Activated CD8-positive, alpha-beta T cell treated with anti-CD3 and anti-CD28 coated beads, Interleukin-2, amount 10 ng/mL, durations not matched to agents 7 days and 5 days (primary cell): Measurements from ENCODE around the gene MRGPRD. TPM values are rescaled to one million over a fixed set of nuclear protein-coding genes. Genes with fewer than 3 reads are reported as not detected.

Experiments used
- ATAC-seq: fragments of 150-1000 bp; cut with Tn5 transposase; one replicate; pipeline ENCODE4 v1.10.0; 2021; ENCODE audit warnings: moderate library complexity
- CTCF ChIA-PET: fragments of 350-600 bp; sonication (Branson Sonifier 250); formaldehyde crosslinking; loops from one replicate; lab custom pipeline; 2021; ENCODE audit warnings: antibody characterized with exemption; lab: Charles Lee
- POLR2A ChIA-PET: fragments of 350-600 bp; sonication (Branson Sonifier 250); formaldehyde crosslinking; loops from one replicate; lab custom pipeline; 2021; ENCODE audit warnings: antibody characterized with exemption; lab: Charles Lee
- DNase-seq: peaks from one replicate; pipeline ENCODE4 v3.0.0-alpha.2; 2020
- H3K27ac Mint-ChIP-seq: one replicate; pipeline ENCODE4 v1.8.0; 2021; ENCODE audit warnings: mild to moderate bottlenecking, mixed read lengths
- H3K27me3 Mint-ChIP-seq: one replicate; pipeline ENCODE4 v1.8.0; 2021; ENCODE audit warnings: low read depth, mixed read lengths
- H3K36me3 Mint-ChIP-seq: one replicate; pipeline ENCODE4 v1.8.0; 2021; ENCODE audit warnings: low read depth, mixed read lengths
- H3K4me1 Mint-ChIP-seq: one replicate; pipeline ENCODE4 v1.8.0; 2021; ENCODE audit warnings: low read depth, mixed read lengths
- H3K4me3 Mint-ChIP-seq: one replicate; pipeline ENCODE4 v1.8.0; 2021; ENCODE audit warnings: mild to moderate bottlenecking, mixed read lengths
- H3K9me3 Mint-ChIP-seq: one replicate; pipeline ENCODE4 v1.8.0; 2022; ENCODE audit warnings: mixed read lengths; ENCODE audit not compliant: insufficient read depth
- total RNA-seq, 2 experiments: library from RNA; stranded (reverse); gene quantifications; one replicate each; pipeline ENCODE4 v1.2.3, GENCODE V29; 2021

The MRGPRD gene
- total RNA-seq, 2 experiments from 2014 or later: not detected

DNA sequence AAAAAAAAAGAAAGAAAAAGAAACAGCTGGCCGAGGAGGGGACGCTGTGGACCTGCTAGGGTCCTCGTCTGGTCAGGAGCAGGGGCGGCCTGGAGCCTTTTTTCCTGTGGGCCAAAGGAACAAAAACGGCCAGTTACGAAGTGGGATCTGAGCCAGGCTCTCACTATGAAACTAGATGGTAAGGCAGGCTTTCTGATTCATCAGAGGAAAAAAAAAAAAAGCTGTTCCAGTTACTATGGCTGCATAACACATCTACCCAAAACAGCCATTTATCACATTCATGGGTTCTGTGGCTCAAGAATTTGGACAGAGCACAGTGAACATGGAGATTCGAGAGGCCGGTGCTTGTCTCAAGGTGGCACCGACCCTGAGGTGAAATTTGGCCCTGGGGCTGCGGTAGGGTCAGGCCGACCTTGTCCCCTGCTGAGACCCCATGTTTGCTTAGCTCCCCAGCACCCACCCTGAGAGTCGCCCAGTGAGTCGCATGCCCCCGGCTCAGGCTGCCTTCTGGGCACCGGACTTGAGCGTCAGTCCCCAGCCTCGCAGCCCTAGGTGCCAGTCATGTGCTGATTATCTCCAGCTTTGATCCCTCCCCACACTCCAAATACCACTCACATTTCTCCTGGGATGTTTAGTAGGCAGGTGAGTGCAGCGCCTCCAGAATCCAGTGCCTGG lies 34.2 kb downstream of the MRGPRD start:
- no peak overlapping the region for H3K27ac Mint-ChIP-seq

DNA sequence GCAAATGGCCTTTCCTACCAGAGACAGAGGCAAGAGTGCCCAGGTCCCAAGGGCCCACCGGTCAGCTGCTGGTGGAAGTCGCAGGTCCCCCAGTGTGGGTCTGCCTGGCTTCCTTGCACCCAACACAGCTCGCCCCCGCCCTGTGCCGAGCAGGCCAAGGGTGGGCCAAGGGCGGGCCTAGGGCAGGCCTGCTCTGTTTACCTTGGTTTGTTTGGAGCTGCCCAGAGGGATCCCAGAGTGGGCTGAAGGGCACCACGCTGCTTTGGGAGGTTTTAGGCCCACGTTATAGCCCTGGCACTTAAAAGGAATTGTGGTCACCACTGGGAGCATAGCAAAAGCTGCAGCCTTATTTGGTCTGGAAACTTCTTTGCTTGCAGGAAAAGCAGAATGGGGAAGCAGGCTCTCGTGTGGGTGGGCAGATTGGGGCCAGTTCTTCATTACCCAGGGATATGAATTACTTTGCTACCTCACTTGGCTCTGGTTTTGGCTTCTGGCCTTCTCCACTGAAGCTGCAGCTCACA lies 38.0 kb downstream of the MRGPRD start:
- no peak for ATAC-seq
- ChIA-PET POLR2A (no interaction called here), CTCF (no interaction called here)
- H3K4me1 Mint-ChIP-seq: peaks cover under 1% of the 10 kb centered on the region
- no peak overlapping the region for H3K4me3 Mint-ChIP-seq
- H3K9me3 Mint-ChIP-seq: no peaks in the 10 kb centered on the region
- no peaks in the 10 kb centered on the region for H3K27me3 Mint-ChIP-seq
- H3K36me3 Mint-ChIP-seq: peaks cover 4% of the 10 kb centered on the region
- DNase-seq: no peak
- no peak overlapping the region for H3K27ac Mint-ChIP-seq

More for the DNA sequence above, 34.2 kb downstream of the MRGPRD start:
- no peak for ATAC-seq
- Mint-ChIP-seq H3K4me1 (peaks cover 6% of the 10 kb centered on the region), H3K27me3 (no peaks in the 10 kb centered on the region), H3K4me3 (no peak overlapping the region), H3K36me3 (no peaks in the 10 kb centered on the region), H3K9me3 (no peaks in the 10 kb centered on the region)
- no peak for DNase-seq
- POLR2A ChIA-PET: no interaction called here
- CTCF ChIA-PET: no interaction called here

DNA sequence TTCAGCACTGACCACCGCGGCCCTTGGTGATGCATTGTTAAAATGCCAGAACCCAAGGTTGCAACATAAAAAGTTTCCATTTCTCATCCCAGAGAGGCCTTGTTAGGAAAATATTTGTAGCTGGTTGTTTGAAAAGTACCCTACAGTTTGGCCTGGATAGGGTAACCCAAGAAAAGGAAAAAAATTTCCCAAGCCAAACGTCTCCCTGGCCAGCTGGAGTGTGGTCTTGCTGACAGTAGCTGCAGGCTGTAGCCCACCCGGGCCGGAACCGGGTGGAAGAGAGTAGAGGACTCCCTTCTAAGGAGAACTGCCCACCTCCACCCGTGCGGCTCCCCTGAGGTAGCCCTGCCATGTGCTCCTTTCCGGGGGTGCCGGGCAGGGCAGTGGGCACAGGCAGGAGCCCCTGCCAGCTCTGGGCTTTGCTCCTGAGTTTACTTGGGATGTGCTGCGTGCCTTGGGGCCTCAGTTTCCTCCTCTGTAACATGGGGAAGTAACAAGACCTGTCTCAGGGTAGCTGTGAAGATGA lies 38.6 kb downstream of the MRGPRD start:
- CTCF ChIA-PET: no interaction called here
- no peak overlapping the region for H3K4me3 Mint-ChIP-seq
- no peaks in the 10 kb centered on the region for H3K27me3 Mint-ChIP-seq
- H3K27ac Mint-ChIP-seq: no peak overlapping the region
- H3K4me1 Mint-ChIP-seq: no peaks in the 10 kb centered on the region
- DNase-seq (no peak), ATAC-seq (no peak)
- H3K36me3 Mint-ChIP-seq: peaks cover 4% of the 10 kb centered on the region
- H3K9me3 Mint-ChIP-seq: no peaks in the 10 kb centered on the region
- POLR2A ChIA-PET: no interaction called here

DNA sequence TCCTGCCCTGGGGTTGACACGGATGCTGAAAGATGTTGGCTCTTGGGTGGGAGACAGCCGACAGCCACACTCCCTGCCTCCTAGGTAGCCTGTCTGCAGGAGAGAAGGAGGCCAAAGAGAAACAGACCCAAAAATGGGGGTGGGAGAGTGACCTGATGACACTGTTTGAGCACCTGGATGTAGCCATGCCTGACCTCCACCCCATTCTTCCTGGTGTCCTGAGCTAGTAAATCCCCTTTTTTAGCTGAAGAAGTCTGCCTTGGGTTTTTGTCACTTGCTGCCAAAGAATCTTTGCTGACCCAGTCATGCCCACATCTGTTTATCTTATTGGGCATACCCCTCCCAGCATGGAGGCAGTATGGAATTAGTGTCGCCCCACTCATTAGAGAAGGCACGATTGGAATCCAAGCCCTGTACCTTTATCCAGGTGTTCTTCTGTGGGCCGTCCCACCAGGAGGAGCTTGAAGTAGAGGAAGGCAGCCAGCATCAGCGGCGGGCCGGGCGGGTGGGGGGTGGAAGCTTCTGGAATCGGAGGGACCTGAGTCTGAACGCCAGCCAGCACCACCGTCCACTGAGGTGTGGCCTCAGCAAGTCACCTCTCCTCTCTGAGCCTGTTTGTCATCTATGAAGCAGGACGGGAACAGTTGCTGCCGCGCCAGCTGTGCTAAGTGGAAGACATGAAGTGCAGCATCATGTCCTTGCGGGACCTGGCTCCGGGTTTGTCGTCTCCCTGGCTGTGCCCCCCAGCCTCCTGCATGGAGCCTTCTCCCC lies 39.3 kb downstream of the MRGPRD start:
- Mint-ChIP-seq H3K27ac (no peak overlapping the region), H3K9me3 (no peaks in the 10 kb centered on the region), H3K36me3 (peaks cover 4% of the 10 kb centered on the region), H3K27me3 (no peaks in the 10 kb centered on the region), H3K4me3 (no peak overlapping the region), H3K4me1 (no peaks in the 10 kb centered on the region)
- CTCF ChIA-PET: no interaction called here
- DNase-seq (no peak), ATAC-seq (no peak)
- POLR2A ChIA-PET: no interaction called here

DNA sequence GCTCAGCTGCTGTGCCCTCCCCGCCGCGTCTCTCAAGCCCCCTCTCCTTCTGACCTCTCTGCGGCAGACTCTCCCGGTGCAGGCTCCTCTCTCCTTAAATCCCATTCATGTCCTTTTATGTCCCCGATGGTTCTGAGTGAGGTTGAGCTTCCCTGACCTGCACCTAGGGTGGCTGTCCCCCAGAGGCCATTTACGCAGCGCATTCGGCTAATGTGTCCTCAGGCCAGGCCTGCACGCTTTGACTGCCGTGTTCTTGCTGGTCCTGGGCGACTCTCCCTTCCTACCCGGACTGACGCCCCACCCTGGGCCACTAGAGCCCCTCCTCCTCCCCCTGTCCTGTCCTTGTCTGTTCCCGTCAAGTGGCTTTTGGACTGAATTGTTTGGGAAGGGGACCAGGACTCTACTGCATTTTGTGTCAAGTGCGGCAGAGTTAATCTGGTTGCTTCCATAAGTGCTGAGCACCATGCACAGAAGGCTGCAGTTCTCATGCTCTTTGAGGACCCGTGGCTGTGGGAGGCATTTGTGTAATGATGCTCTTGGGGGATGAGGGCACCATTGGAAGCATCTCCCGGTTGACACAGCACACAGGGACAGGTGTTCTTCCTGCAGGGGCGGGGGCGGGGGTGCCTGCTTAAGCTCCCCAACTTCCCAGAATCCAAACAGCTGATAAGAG lies 40.0 kb downstream of the MRGPRD start:
- Mint-ChIP-seq H3K27ac (no peak overlapping the region), H3K36me3 (peaks cover 4% of the 10 kb centered on the region), H3K9me3 (no peaks in the 10 kb centered on the region), H3K4me3 (no peak overlapping the region), H3K27me3 (no peaks in the 10 kb centered on the region), H3K4me1 (no peaks in the 10 kb centered on the region)
- CTCF ChIA-PET: no interaction called here
- POLR2A ChIA-PET: no interaction called here
- DNase-seq (no peak), ATAC-seq (no peak)

DNA sequence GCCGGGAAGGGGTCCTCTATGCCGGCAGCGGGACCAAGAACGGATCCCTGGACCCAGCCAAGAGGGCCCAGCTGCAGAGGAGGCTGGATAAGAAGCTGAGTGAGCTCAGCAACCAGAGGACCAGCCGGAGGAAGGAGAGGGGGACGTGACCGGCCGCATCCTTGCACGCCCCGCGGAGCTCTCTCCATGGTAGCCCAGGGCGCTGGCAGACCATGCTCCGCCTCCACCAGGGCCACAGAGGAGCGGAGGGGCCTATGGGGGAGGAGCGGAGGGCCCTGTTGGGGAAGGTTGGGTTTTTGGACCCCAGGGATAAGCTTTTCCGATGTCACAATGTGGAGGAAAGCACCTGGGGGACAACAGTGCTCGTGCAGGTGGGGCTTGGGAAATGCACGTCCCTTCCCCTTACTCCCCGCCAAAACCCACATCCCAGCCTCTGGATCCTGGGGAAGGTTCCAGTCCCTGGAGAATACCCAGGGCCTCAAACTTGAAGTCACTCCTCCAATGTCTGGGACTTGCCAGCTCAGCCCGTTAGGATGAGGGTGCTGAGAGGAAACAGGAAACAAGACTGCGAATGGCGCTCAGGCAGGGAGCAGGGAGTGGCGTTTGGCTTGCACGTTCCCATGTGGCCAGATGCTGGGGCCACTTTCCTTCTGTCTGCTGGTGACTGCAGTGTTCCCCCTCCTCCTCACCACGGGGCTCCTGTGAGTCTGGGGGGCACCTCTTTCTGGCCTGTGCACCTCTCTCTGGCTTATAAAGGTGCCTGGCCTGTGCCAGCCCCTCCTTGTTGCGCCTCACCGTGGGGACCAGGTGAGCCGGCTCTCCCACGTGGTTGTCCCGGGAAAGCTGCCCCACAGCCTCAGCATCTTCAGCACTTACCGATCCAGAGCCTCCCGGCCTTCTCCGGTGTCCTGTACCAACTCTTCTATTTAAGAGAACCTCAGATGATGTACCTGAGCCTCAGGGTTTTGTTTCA lies 40.9 kb downstream of the MRGPRD start:
- CTCF ChIA-PET: no interaction called here
- POLR2A ChIA-PET: no interaction called here
- no peak for ATAC-seq
- Mint-ChIP-seq H3K4me3 (no peak overlapping the region), H3K9me3 (no peaks in the 10 kb centered on the region), H3K27me3 (no peaks in the 10 kb centered on the region), H3K27ac (no peak overlapping the region), H3K36me3 (peaks cover 4% of the 10 kb centered on the region), H3K4me1 (no peaks in the 10 kb centered on the region)
- DNase-seq: no peak

DNA sequence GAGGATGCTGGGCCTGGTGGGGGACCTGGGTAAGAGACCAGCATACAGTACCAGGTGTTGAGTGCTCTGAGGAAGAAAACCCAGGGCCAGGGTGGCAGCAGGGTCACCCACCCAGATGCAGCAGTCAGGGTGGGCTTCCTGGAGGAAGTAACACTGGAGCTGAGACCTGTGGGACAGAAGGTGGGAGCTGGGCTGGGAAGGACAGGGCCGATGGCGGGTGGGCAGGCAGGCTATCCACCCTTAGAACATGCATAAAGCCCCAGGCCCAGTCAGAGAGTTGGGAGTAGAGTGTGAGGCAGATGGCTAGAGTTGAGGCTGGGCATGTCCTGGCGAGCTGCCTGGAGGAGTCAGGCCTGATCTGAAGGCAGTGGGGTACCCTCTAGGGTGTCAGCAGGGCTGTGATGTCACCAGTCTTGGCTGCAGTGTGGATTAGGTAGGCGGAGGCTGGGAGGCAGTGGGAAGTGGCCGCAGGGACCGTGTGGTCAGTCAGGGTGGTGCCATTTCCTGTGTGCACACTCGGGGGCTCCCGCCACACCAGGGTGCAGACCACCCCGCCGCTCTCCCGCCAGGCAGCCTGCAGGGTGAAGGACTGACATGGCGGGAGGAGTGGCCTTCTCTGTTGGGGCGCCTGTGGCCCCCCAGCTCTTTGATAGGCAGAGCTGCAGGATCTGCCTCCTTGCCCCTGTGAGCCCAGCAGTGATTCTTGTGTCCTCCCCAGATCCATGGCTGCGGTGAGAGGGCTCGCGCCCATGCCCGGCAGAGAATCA lies 41.8 kb downstream of the MRGPRD start:
- Mint-ChIP-seq H3K4me3 (no peak overlapping the region), H3K36me3 (peaks cover 4% of the 10 kb centered on the region), H3K4me1 (no peaks in the 10 kb centered on the region), H3K27ac (peak overlapping the region; percentile 30), H3K27me3 (no peaks in the 10 kb centered on the region), H3K9me3 (no peaks in the 10 kb centered on the region)
- peak; percentile 26 for ATAC-seq
- DNase-seq: no peak
- CTCF ChIA-PET: no interaction called here
- POLR2A ChIA-PET: interaction anchor here (0.6 kb wide), 1 partner anchor 627 kb away, joined by 3 read pairs; the partner anchor contains the start of gene LRP5

DNA sequence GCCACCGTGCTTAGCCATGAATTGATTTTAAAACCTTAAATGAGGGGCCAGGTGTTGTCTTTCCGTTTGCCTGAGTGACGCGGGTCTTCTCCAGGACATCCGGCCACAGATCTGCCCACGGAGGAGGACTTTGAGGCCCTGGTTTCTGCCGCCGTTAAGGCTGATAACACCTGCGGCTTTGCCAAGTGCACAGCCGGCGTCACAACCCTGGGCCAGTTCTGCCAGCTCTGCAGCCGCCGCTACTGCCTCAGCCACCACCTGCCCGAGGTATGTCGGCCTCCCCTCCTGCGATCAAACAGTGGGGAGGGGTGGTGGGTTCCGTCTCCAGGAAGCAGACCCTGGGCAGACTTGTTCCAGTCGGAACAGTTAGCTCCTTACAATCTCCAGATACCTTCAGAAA lies 42.7 kb downstream of the MRGPRD start:
- H3K4me1 Mint-ChIP-seq: no peaks in the 10 kb centered on the region
- H3K4me3 Mint-ChIP-seq: no peak overlapping the region
- no peak for ATAC-seq
- H3K27ac Mint-ChIP-seq: no peak overlapping the region
- ChIA-PET POLR2A (no interaction called here), CTCF (no interaction called here)
- H3K27me3 Mint-ChIP-seq: no peaks in the 10 kb centered on the region
- no peak for DNase-seq
- H3K36me3 Mint-ChIP-seq: peaks cover 4% of the 10 kb centered on the region
- no peaks in the 10 kb centered on the region for H3K9me3 Mint-ChIP-seq

DNA sequence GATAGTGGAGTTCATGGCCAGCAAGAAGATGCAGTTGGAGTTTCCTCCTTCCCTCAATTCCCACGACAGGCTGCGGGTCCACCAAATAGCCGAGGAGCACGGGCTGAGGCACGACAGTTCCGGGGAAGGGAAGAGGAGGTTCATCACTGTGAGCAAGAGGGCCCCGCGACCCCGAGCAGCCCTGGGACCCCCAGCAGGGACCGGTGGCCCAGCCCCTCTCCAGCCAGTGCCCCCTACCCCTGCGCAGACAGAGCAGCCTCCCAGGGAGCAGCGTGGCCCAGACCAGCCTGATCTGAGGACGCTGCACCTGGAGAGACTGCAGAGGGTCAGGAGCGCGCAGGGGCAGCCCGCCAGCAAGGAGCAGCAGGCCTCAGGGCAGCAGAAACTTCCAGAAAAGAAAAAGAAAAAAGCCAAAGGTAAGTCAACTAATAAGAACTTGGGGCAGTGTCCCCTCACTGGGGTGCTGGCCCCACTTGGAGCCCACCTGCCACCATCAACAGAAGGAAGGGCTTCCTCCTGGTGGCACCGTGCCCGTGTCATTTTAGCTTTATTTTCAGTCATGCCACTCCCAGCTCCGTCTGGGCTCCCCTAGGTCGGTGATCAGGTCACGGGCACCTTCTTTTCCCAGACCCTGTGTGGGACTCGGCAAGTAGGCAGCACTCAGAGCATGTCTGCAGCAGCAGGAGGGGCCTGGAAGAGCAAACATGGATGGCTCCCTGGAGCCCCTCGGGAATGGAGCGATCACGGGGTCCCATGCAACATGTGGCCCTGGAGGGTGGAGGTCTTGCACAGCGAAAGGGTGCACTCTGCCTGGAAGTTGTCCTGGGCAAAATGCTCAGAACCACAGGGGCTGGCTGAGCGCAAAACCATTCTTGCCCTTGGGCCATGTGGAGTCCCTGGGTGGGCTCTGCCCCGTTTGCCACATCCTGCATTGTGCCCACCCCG lies 43.8 kb downstream of the MRGPRD start:
- POLR2A ChIA-PET: no interaction called here
- Mint-ChIP-seq H3K36me3 (peaks cover 4% of the 10 kb centered on the region), H3K27me3 (no peaks in the 10 kb centered on the region), H3K4me1 (no peaks in the 10 kb centered on the region), H3K27ac (no peak overlapping the region), H3K9me3 (no peaks in the 10 kb centered on the region), H3K4me3 (no peak overlapping the region)
- DNase-seq (no peak), ATAC-seq (no peak)
- CTCF ChIA-PET: no interaction called here

DNA sequence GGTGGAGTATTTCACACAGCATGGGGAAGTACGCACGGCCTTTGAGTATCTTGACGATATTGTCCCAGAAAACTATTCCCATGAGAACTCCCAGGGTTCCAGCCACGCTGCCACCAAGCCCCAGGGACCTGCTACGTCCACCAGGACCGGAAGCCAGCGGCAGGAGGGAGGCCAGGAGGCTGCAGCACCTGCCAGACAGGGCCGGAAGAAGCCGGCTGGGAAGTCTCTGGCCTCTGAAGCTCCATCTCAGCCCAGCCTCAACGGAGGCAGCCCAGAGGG lies 44.5 kb downstream of the MRGPRD start:
- DNase-seq: no peak
- no peak overlapping the region for H3K27ac Mint-ChIP-seq

More for the DNA sequence above, 44.5 kb downstream of the MRGPRD start:
- no peak for ATAC-seq
- ChIA-PET CTCF (no interaction called here), POLR2A (no interaction called here)
- no peaks in the 10 kb centered on the region for H3K4me1 Mint-ChIP-seq
- H3K4me3 Mint-ChIP-seq: no peak overlapping the region
- no peaks in the 10 kb centered on the region for H3K9me3 Mint-ChIP-seq
- peaks cover 4% of the 10 kb centered on the region for H3K36me3 Mint-ChIP-seq
- H3K27me3 Mint-ChIP-seq: no peaks in the 10 kb centered on the region
